Central memory CD4-positive, alpha-beta T cell (primary cell): ENCODE measurements around the gene NR1D2.
"Not testable (repeated sequence)": the region's sequence is repeated elsewhere in the genome, so short reads cannot be mapped to it uniquely, and the experiment has no call there.

Source experiments
- DNase-seq: peaks from one replicate; pipeline ENCODE4 v3.0.0; 2022

The NR1D2 gene

DNA sequence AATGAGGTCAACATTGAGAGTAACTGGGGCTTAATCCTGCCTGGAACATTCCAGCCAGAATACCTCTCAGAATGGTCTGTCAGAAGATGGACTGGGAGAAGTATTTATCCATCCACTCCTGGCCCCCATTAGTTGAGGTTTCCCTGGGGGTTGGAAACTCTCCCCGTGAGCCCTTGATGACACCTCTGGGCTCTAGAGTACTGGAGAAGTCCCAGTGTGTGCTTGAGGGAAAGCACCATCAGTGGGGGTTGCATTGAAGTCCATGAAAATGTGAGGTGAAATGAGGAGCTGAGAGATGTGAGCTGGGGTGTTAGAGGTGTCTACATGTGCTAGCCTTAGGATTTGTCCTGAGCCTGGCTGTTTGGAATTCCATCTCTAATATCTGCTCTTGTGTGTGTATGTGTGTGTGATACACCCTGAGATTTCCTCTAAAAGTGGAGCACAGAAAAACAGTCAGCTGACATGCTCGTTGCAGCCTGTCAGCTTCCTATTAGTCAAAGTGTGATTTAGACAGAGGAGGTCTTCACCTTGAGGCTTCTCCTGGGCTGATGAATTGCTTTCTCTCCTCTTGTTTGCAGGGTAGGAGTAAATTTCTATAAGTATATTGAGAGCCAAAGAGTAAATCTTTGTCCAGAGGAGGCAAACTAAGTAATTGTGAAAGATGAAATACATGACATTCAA lies 67.6 kb downstream of the NR1D2 start:
- DNase-seq, result no peak

DNA sequence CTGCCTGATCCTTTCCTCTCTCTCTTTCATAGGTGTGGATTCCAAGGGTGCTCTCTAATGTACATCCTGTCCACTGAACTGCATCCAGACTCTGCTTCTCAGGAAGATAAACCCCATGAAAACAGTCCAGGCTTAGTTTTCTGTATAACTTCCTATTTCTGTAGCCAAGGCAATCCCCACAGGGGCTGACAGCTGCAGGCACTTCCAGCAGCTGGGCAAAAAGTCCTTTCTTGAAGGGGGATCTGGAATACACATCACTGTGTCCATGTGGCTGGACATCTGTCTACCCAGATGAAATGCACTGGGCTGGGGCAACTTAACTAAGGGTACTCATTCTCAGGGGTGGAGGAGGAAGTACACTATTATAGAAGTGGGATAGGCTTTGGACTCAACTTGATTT lies 72.2 kb downstream of the NR1D2 start:
- DNase-seq, result no peak

DNA sequence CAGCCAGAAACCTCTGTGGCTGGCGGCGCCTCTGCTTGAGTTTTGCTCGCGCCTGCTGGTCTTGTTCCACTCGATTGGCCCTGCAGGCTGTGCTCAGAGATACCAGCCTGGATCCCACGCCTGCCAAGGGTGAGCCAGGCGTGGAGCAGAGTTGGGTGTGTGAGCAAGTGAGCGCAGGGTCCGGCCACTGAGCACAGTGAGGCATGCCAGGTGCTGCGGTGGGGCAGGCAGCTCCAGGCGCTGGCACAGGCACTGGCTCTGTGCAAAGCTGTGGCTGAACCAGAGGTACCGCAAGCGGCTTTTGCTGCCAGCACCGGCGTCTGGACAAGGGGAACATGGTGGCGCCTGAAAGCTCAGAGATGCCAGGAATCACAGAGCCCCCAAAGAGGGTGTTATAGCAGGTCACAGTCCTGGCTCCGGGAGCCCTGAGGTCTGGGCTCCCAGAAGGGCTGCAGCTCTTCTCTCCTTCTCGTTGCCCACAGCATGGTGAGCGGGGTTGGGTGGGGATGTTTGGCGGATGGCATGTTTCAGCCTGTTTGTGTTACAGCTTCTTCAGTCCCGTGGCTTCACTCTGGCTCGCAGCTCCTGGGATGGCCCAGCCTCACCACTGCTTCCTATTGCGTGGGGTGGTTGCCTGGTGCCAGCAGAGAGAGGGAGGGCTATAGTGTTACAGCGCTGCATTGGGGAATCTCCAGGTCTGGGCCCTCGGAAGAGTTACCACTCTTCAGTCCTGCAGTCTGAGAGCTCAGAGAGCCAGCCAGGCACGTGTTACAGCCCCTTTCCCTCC lies 73.9 kb downstream of the NR1D2 start:
- DNase-seq, result no peak

DNA sequence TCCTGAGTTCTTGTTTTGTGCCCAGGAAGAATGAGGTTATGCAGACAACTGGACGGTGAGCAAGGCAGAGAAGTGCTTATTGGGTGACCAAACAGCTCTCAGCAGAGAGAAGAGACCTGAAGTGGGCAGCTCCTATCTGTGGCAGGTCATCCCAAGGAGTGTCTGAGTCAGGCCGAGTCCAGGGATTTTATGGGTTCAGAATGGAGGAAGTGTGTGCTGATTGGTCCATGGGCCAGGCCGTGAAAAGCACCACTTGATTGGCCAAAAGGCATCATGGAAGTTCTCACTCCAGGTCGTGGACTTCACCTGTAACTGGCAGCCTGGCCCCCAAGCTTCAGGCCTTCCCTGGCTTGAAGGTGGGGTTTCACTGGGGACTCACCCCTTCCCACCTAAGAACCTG lies 74.5 kb downstream of the NR1D2 start:
- no peak for DNase-seq

DNA sequence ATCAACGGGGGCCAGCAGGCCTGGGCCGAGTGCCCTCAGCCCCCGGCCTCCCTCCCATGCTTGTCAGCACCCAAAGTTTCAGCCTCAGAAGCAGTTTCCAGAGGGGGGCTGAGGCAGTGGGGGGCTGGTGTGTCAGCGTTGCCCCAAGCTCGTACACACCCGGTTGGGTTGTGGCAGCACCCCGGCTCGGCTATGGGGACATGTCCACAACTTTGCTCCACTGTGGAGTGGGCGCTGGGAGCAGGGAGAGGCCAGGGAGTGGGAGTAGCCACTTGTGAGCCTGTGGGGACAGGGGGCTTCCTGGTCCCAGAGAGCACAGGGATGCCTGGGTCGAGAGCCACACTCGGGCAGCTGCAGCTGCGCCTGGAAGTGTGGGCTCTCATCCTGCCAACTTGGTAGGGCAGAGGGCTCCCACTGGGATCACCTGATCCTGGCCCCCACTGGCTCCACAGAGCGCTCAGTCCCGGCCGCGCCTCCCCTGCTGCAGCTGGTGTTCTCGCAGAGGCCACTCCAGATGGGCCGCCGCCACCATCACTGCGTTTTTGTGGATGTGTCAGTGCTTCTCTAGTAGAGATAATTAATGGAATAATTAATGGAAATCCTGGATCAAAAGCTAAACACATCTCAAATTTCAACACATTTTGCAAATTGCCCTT lies 75.1 kb downstream of the NR1D2 start:
- no peak for DNase-seq

DNA sequence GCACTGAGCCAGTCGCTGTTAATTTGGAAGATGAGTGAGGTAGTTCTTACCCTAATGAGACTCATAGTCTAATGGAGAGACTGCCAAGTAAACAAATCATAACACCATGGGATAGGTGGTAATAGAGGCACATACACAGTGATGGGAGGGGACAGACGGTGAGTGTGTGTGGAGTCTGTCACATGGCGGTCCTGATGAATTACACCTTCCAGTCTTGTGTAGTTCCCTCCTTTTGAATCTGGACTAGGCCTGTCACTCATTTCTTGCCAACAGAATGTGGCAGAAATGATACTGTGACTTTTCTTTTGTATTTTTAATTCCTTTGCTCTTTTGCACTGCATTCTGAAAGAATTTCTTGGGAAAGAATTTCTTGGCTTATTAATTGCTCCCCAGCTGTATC lies 78.1 kb downstream of the NR1D2 start:
- DNase-seq, result no peak

DNA sequence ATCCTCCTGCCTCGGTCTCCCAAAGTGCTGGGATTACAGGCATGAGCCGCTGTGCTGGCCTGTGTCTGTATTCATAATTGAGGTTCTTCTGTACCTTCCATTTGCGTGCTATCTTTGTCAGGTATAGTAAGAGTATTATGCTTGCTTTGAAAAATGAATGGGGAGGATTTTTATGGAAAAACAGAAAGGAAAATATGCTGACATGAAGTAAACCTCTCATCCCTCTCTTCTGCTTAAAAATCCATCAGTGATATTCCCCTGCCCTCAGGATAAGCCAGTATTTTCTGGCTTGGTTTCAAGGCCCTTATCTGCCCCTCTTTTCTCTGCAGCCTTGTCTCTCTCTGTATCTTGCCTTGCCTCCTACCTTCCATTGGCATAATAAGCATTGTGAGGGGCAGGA lies 80.7 kb downstream of the NR1D2 start:
- DNase-seq, result no peak

DNA sequence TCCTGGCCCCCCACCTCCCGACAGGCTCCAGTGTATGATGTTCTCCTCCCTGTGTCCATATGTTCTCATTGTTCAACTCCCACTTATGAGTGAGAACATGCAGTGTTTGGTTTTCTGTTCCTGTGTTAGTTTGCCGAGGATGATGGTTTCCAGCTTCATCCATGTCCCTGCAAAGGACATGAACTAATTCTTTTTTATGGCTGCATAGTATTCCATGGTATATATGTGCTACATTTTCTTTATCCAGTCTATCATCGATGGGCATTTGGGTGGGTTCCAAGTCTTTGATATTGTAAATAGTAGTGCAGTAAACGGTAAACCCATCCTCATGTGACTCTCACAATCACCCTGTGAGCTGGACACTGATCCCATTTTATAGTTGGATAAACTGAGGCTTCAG lies 81.6 kb downstream of the NR1D2 start:
- not testable (repeated sequence) for DNase-seq

DNA sequence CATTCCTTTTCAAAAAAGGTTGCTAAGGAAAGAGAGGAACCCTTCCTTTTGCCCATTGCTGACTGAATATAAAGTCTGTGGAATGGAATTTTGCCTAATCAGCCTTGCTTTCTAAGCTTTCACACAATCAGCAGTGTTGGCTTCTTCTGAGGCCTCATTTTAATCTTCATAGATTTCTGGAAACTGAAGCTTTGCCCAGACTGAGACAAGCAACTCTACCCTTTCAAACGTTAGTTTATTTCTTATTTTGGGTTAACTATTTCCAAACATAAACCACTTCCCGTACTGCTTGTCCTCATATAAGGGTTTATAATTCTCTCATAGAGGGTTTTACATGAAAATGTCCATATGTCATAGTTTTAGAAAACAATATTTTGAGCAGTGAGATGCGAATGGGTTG lies 82.9 kb downstream of the NR1D2 start:
- no peak for DNase-seq
